ENCODE measurements around the gene FAM83F.

- TF ChIP-seq CTCF (optimal IDR thresholded peaks at IDR 0.05 in 1 of 3, IDR thresholded peaks at IDR 0.05 in 1 of 3, conservative IDR thresholded peaks at IDR 0.05 in 1 of 3; ENCODE audit: extremely low read depth in 1 of 3, insufficient read depth in 2 of 3, low read length in 3 of 3): no peak
- no peak for TF ChIP-seq EZH2 (IDR thresholded peaks at IDR 0.05; ENCODE audit: low read length)
These were observed 37.7 kb upstream of the FAM83F start for GRCh38 chr22:39956932-39957664.
